OCI-LY7 (cell line): ENCODE results near the gene CWC25. TPM values are rescaled to one million over a fixed set of nuclear protein-coding genes. Genes with fewer than 3 reads are reported as not detected.

ENCODE experiments used
- BruUV-seq: library from RNA; stranded (reverse); fragments of 400-500 nt; replicated peaks from 2 replicates; lab custom pipeline; 2021; lab: Mats Ljungman, UMichigan
- CTCF ChIA-PET: fragments of 300-600 bp; sonication (Branson Sonifier 250); formaldehyde crosslinking; loops from one replicate; lab custom pipeline; 2022; ENCODE audit warnings: antibody characterized with exemption; ENCODE audit not compliant: unreplicated experiment; lab: Charles Lee
- POLR2A ChIA-PET: fragments of 300-600 bp; sonication (Branson Sonifier 250); formaldehyde crosslinking; loops from one replicate; lab custom pipeline; 2022; ENCODE audit warnings: antibody characterized with exemption; lab: Charles Lee
- DNase-seq: peaks from one replicate; pipeline ENCODE4 v3.0.0-alpha.2; 2015; ENCODE audit warnings: low spot score
- H2AFZ ChIP-seq: fragments of 200-600 bp; sonication (generic), shearing (Covaris generic); 2 replicates; pipeline ENCODE4 v1.6.1; 2014; ENCODE audit warnings: mild to moderate bottlenecking, antibody characterized with exemption, low read length, moderate library complexity
- H3K27ac ChIP-seq: fragments of 200-600 bp; sonication (generic); 2 replicates; pipeline ENCODE4 v1.5.1; 2014; ENCODE audit warnings: mixed run types, low read depth, mild to moderate bottlenecking, moderate library complexity, low read length, inconsistent platforms; ENCODE audit not compliant: poor library complexity, severe bottlenecking
- H3K36me3 ChIP-seq: fragments of 200-600 bp; sonication (generic); 2 replicates; pipeline ENCODE4 v1.6.1; 2014; ENCODE audit warnings: mild to moderate bottlenecking, antibody characterized with exemption, low read length, moderate library complexity, mixed read lengths; ENCODE audit not compliant: insufficient read depth
- H3K4me1 ChIP-seq: fragments of 200-600 bp; sonication (generic); 2 replicates; pipeline ENCODE4 v1.5.1; 2014; ENCODE audit warnings: mild to moderate bottlenecking, low read length; ENCODE audit not compliant: insufficient read depth, poor library complexity, severe bottlenecking
- H3K4me2 ChIP-seq: fragments of 200-600 bp; sonication (generic); 2 replicates; pipeline ENCODE4 v1.6.1; 2014; ENCODE audit warnings: mild to moderate bottlenecking, low read length
- H3K4me3 ChIP-seq: fragments of 200-600 bp; sonication (generic); 2 replicates; pipeline ENCODE4 v1.5.1; 2014; ENCODE audit warnings: mild to moderate bottlenecking, low read depth, low read length; ENCODE audit not compliant: poor library complexity, severe bottlenecking
- H3K79me2 ChIP-seq: fragments of 200-600 bp; sonication (generic); 2 replicates; pipeline ENCODE4 v1.6.1; 2016; ENCODE audit warnings: low read depth, mild to moderate bottlenecking, low read length, moderate library complexity, mixed read lengths; ENCODE audit not compliant: insufficient read depth
- H3K9me2 ChIP-seq: fragments of 200-600 bp; sonication (generic); 2 replicates; pipeline ENCODE4 v1.6.1; 2016; ENCODE audit warnings: mild to moderate bottlenecking, low read length, mixed read lengths; ENCODE audit not compliant: insufficient read depth
- H3K9me3 ChIP-seq: fragments of 200-600 bp; sonication (generic); 2 replicates; pipeline ENCODE4 v1.6.1; 2014; ENCODE audit warnings: mild to moderate bottlenecking, mixed run types, low read length, mixed read lengths
- H4K20me1 ChIP-seq: fragments of 200-600 bp; sonication (generic); 2 replicates; pipeline ENCODE4 v1.6.1; 2014; ENCODE audit warnings: mild to moderate bottlenecking, antibody characterized with exemption, low read length, moderate library complexity, mixed read lengths; ENCODE audit not compliant: insufficient read depth
- EZH2phosphoT487 ChIP-seq: fragments of 200-600 bp; sonication (generic); IDR thresholded peaks from 2 replicates; pipeline ENCODE4 v1.6.1; 2018; ENCODE audit warnings: low read depth, borderline replicate concordance, mild to moderate bottlenecking, mixed run types, antibody characterized with exemption, low read length, moderate library complexity, mixed read lengths
- intact Hi-C: fragments of 100-400 bp; cut with micrococcal nuclease; formaldehyde crosslinking; loops from one replicate; pipeline ENCODE4 v1.10.0; 2022; ENCODE audit not compliant: unreplicated experiment
- total RNA-seq, 2 experiments: library from RNA; depleted of rRNA in 1 of 2; stranded (reverse); fragments of >200 nt in 1 of 2; shearing (Covaris generic) in 1 of 2; gene quantifications; 2 replicates each; pipeline ENCODE4 v1.2.3, GENCODE V29; 2014 to 2022
- TF ChIP-seq, protein P1 (sequence below): fragments of 200-600 bp; sonication (generic); conservative IDR thresholded peaks from 2 replicates; pipeline ENCODE4 v1.5.1; 2014; ENCODE audit warnings: mild to moderate bottlenecking, antibody characterized with exemption, low read length, moderate library complexity, mixed read lengths

The CWC25 gene
- total RNA-seq, 2 experiments from 2014 or later: 22.2 to 26.8 TPM

DNA sequence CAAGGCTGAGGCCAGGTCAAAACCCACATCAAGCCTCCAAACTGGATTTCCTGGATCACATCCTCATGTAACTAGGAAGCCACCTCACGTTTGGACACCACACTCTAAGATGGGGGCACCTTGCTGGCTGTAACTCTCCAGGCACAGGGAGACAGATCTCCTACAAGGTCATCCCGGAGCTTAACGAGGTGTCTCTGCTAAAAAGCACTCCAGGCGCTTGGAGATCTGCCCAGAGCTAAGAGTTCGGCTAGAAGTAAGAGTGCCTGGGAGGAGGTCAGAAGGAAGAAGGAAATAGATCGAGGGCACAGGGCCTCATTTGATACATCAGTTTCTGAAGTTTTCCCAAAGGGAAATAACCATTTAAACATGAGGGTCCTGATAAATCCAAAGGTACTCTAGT lies 56.7 kb downstream of the CWC25 start:
- Histone ChIP-seq H3K27ac (no peak overlapping the region), H3K4me2 (no peak overlapping the region), H3K36me3 (peaks cover 91% of the 10 kb centered on the region), H3K9me2 (no peaks in the 10 kb centered on the region), H2AFZ (no peak overlapping the region), H3K4me1 (no peaks in the 10 kb centered on the region), H3K4me3 (no peak overlapping the region), H3K9me3 (no peaks in the 10 kb centered on the region), H4K20me1 (no peaks in the 10 kb centered on the region), H3K79me2 (no peaks in the 10 kb centered on the region)
- TF ChIP-seq, protein P1, sequence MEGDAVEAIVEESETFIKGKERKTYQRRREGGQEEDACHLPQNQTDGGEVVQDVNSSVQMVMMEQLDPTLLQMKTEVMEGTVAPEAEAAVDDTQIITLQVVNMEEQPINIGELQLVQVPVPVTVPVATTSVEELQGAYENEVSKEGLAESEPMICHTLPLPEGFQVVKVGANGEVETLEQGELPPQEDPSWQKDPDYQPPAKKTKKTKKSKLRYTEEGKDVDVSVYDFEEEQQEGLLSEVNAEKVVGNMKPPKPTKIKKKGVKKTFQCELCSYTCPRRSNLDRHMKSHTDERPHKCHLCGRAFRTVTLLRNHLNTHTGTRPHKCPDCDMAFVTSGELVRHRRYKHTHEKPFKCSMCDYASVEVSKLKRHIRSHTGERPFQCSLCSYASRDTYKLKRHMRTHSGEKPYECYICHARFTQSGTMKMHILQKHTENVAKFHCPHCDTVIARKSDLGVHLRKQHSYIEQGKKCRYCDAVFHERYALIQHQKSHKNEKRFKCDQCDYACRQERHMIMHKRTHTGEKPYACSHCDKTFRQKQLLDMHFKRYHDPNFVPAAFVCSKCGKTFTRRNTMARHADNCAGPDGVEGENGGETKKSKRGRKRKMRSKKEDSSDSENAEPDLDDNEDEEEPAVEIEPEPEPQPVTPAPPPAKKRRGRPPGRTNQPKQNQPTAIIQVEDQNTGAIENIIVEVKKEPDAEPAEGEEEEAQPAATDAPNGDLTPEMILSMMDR: no peak
- TF ChIP-seq EZH2phosphoT487: no peak
- ChIA-PET CTCF (no interaction called here), POLR2A (no interaction called here)
- no TSS peak for BruUV-seq
- intact Hi-C loops: no loop called here
- no peak for DNase-seq

DNA sequence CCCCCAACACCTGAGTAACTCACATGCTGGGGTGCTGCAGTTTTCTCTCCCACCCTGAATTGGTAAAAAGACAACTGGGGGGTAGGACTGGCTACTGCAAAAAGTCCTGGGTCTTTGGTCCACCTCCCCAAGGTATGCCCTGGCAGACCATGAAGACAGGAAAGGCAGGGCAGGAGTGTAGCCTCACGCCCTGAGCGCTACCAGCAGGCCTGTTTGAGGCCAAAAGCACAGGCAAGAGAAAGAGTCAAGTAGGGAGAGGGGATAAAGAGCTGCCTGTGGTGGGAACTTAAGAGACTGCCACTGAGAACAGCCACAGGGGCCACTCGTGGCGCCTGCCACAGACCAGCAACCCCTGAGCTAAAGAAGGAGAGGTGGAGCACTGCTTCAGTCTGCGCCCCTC lies 58.8 kb downstream of the CWC25 start:
- CTCF ChIA-PET: no interaction called here
- Histone ChIP-seq H3K4me3 (no peak overlapping the region), H3K4me2 (no peak overlapping the region), H3K4me1 (no peaks in the 10 kb centered on the region), H3K27ac (no peak overlapping the region), H3K36me3 (peaks cover 89% of the 10 kb centered on the region), H2AFZ (no peak overlapping the region), H3K79me2 (no peaks in the 10 kb centered on the region), H3K9me3 (no peaks in the 10 kb centered on the region), H4K20me1 (no peaks in the 10 kb centered on the region), H3K9me2 (no peaks in the 10 kb centered on the region)
- POLR2A ChIA-PET: no interaction called here
- intact Hi-C loops: no loop called here
- TF ChIP-seq, protein P1: no peak
- no peak for TF ChIP-seq EZH2phosphoT487
- BruUV-seq: no TSS peak
- DNase-seq: no peak

DNA sequence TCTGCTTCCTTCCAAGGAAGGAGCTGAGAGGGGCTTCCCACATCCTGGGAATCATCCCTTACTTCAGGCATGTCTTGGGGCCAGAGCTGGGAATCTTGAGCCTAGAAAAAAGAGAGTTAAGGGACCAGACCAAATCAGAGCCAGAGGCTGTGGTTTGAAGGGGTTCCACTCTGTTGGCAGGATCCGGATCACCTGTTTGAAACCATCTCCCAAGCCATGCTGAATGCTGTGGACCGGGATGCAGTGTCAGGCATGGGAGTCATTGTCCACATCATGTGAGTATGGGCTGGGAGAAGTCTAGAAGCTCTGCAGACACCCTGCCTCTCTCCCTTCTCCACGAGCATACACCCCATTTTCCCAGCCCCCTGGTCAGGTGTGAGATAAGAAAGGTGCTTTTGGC lies 62.9 kb downstream of the CWC25 start:
- Histone ChIP-seq H4K20me1 (no peaks in the 10 kb centered on the region), H3K36me3 (peaks cover 93% of the 10 kb centered on the region), H2AFZ (no peak overlapping the region), H3K9me3 (no peaks in the 10 kb centered on the region), H3K4me2 (no peak overlapping the region), H3K9me2 (no peaks in the 10 kb centered on the region), H3K4me3 (no peak overlapping the region), H3K27ac (no peak overlapping the region), H3K79me2 (no peaks in the 10 kb centered on the region), H3K4me1 (no peaks in the 10 kb centered on the region)
- POLR2A ChIA-PET: no interaction called here
- CTCF ChIA-PET: interaction anchor here (0.6 kb wide), 1 partner anchor 69 kb away, joined by 3 read pairs; no protein-coding TSS in a partner anchor
- intact Hi-C loops: no loop called here
- DNase-seq: no peak
- no peak for TF ChIP-seq EZH2phosphoT487
- TF ChIP-seq, protein P1: no peak
- BruUV-seq: no TSS peak
